Gastroesophageal sphincter (tissue), 4 donors: ENCODE measurements around the gene CCDC73. TPM values are rescaled to one million over a fixed set of nuclear protein-coding genes. Genes with fewer than 3 reads are reported as not detected.

Experiments used
- ATAC-seq: fragments of 150-250 bp; one replicate; pipeline ENCODE4 v1.9.1; 2016; ENCODE audit warnings: mild to moderate bottlenecking, moderate library complexity
- H3K27ac ChIP-seq, 4 donors: fragments of 200-600 bp; sonication (generic) in 3 of 4; 1 replicate in 3 of 4; 2 replicates in 1 of 4; pipeline ENCODE4 v1.5.1; 2016 to 2019
- H3K27me3 ChIP-seq: fragments of 200-600 bp; sonication (generic); one replicate; pipeline ENCODE4 v1.5.1; 2019
- H3K36me3 ChIP-seq, 2 donors: fragments of 200-600 bp; sonication (generic); one replicate each; pipeline ENCODE4 v1.5.1; 2019; ENCODE audit warnings: control low read depth in 1 of 2
- H3K4me1 ChIP-seq, 3 donors: fragments of 200-600 bp; sonication (generic); 1 replicate in 2 of 3; 2 replicates in 1 of 3; pipeline ENCODE4 v1.5.1; 2016 to 2019; ENCODE audit warnings: control low read depth in 2 of 3
- H3K4me3 ChIP-seq, 2 donors: fragments of 200-600 bp; sonication (generic); one replicate each; pipeline ENCODE4 v1.5.1; 2019; ENCODE audit warnings: mild to moderate bottlenecking in 1 of 2, moderate library complexity in 1 of 2
- H3K9me3 ChIP-seq, 3 donors: fragments of 200-600 bp; sonication (generic); one replicate each; pipeline ENCODE4 v1.5.1; 2017 to 2019; ENCODE audit warnings: control low read depth in 2 of 3
- EP300 ChIP-seq: sonication (generic); formaldehyde crosslinking; IDR thresholded peaks from one replicate; pipeline ENCODE4 v1.6.1; 2017; ENCODE audit warnings: antibody characterized with exemption, mild to moderate bottlenecking
- POLR2A ChIP-seq, 2 donors: fragments of 450-650 bp; IDR thresholded peaks; one replicate each; pipeline ENCODE4 v1.6.1; 2017; ENCODE audit warnings: antibody characterized with exemption in 2 of 2, mild to moderate bottlenecking in 2 of 2, moderate library complexity in 1 of 2
- POLR2AphosphoS5 ChIP-seq: sonication (generic); formaldehyde crosslinking; IDR thresholded peaks from one replicate; pipeline ENCODE4 v1.6.1; 2017; ENCODE audit warnings: antibody characterized with exemption
- WGBS, 2 donors: methylation state at CpG; one replicate each; pipeline ENCODE4 v1.1.5; 2018; ENCODE audit warnings: low coverage in 1 of 2; 5-methylcytosine and 5-hydroxymethylcytosine counted together
- total RNA-seq, 4 donors: library from RNA; depleted of rRNA; stranded (reverse); fragments of >200 nt; gene quantifications; one replicate each; pipeline ENCODE4 v1.1.0, GENCODE V29; 2016
- TF ChIP-seq, protein P1 (sequence below), 4 experiments: fragments of 200-600 bp in 2 of 4; fragments of 450-650 bp in 2 of 4; sonication (generic) in 1 of 4; IDR thresholded peaks; one replicate each; pipeline ENCODE4 v1.5.1; 2017 to 2019; ENCODE audit warnings: antibody characterized with exemption in 4 of 4, mild to moderate bottlenecking in 2 of 4, moderate library complexity in 2 of 4

Gene CCDC73
- total RNA-seq, 4 donors from 2014 or later: not detected

- Histone ChIP-seq H3K27me3 (no peaks in the 10 kb centered on the region), H3K4me3 (no peak overlapping the region), H3K9me3 (no peaks in the 10 kb centered on the region), H3K36me3 (no peaks in the 10 kb centered on the region), H3K4me1 (no peaks in the 10 kb centered on the region), H3K27ac (no peak overlapping the region)
- TF ChIP-seq, protein P1, sequence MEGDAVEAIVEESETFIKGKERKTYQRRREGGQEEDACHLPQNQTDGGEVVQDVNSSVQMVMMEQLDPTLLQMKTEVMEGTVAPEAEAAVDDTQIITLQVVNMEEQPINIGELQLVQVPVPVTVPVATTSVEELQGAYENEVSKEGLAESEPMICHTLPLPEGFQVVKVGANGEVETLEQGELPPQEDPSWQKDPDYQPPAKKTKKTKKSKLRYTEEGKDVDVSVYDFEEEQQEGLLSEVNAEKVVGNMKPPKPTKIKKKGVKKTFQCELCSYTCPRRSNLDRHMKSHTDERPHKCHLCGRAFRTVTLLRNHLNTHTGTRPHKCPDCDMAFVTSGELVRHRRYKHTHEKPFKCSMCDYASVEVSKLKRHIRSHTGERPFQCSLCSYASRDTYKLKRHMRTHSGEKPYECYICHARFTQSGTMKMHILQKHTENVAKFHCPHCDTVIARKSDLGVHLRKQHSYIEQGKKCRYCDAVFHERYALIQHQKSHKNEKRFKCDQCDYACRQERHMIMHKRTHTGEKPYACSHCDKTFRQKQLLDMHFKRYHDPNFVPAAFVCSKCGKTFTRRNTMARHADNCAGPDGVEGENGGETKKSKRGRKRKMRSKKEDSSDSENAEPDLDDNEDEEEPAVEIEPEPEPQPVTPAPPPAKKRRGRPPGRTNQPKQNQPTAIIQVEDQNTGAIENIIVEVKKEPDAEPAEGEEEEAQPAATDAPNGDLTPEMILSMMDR (IDR thresholded peaks at IDR 0.05): no peak
- TF ChIP-seq POLR2AphosphoS5 (no peak), POLR2A (IDR thresholded peaks at IDR 0.05) (no peak), EP300 (no peak)
- ATAC-seq: no peak
- 100% methylated on average over 2 of the region's 6 CpGs; no CpG with 5 or more reads in 1 of the 2 donors for WGBS, 2 donors
Measured at GRCh38 chr11:32704261-32704660, 90.2 kb downstream of the CCDC73 start.

DNA sequence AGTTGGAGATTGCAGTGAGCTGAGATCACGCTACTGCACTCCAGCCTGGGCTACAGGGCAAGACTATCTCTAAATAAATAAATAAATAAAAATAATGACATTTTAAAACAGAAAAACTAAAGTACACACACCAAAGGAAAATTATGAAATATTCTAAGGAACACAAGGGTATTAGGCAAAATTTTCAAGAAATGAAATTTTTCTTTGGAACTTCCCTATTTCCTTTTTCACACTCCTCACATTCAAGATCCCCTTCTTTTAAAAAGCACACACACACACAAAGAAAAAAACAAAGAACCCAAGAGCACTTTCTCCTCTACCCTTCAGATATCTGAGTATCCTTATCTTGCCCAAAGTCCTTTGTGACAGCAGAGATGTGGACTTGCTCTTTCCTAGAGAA, 92.8 kb downstream of the CCDC73 start:
- no peaks in the 10 kb centered on the region for H3K36me3 ChIP-seq
- no peak for TF ChIP-seq POLR2AphosphoS5
- TF ChIP-seq, protein P1 (IDR thresholded peaks at IDR 0.05): no peak
- TF ChIP-seq EP300: no peak
- TF ChIP-seq POLR2A (IDR thresholded peaks at IDR 0.05): no peak
- no peak overlapping the region for H3K4me3 ChIP-seq
- no peak overlapping the region for H3K27ac ChIP-seq
- no peaks in the 10 kb centered on the region for H3K4me1 ChIP-seq
- no peaks in the 10 kb centered on the region for H3K9me3 ChIP-seq
- 92% methylated on average over 1 of the region's 1 CpG; no CpG with 5 or more reads in 1 of the 2 donors for WGBS, 2 donors
- ATAC-seq: no peak
- H3K27me3 ChIP-seq: no peaks in the 10 kb centered on the region

DNA sequence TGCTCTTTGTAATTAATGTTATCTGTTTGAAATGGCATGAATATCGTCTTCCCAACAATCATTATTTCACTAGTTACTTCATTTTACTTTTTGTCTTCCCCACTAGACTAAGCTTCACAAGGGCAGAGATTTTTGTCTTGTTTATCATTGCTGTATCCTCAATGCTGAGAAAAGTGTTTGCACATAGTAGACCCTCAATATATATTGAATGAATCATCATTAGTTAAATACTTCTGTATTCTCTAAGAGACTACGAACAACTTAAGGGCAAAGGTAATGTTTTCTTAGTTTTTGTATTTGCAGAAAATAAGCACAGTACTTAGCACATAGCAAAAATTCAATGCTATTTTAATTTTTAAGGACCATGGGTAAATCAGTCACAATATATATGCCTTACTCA, 95.9 kb downstream of the CCDC73 start:
- Histone ChIP-seq H3K27me3 (no peaks in the 10 kb centered on the region), H3K4me1 (no peaks in the 10 kb centered on the region), H3K9me3 (no peaks in the 10 kb centered on the region), H3K36me3 (no peaks in the 10 kb centered on the region), H3K4me3 (no peak overlapping the region), H3K27ac (no peak overlapping the region)
- TF ChIP-seq POLR2AphosphoS5 (no peak), EP300 (no peak), POLR2A (IDR thresholded peaks at IDR 0.05) (no peak)
- TF ChIP-seq, protein P1 (IDR thresholded peaks at IDR 0.05): no peak
- no peak for ATAC-seq
- WGBS, 2 donors: 84 to 94% methylated on average over 2 of the region's 2 CpGs

DNA sequence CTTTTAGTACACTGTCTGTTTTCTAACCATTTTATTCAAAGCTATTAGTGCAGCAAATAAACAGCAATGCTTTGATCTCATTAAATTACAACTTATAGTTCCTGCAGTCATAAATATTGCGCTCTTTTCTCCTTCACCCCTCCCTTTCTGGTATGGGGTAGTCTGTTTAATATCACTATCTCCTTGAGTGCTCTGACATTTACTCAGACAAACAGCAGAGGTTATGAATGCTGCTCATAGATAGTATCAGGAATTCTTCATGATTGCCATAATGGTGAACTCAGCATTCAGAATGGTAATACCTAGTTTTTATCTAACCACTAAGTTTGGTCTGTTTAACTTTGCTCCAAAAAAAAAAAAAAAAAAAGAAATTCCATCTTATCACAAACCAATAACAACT, 123.4 kb downstream of the CCDC73 start:
- no peak overlapping the region for H3K4me3 ChIP-seq
- TF ChIP-seq EP300: no peak
- TF ChIP-seq POLR2A (IDR thresholded peaks at IDR 0.05): no peak
- TF ChIP-seq, protein P1 (IDR thresholded peaks at IDR 0.05): no peak
- TF ChIP-seq POLR2AphosphoS5: no peak
- no peaks in the 10 kb centered on the region for H3K36me3 ChIP-seq
- H3K4me1 ChIP-seq: no peaks in the 10 kb centered on the region
- H3K9me3 ChIP-seq: peaks cover 0 to 20% (median 0%) of the 10 kb centered on the region in 3 donors
- H3K27me3 ChIP-seq: no peaks in the 10 kb centered on the region
- 0 to 30% methylated on average over 1 of the region's 1 CpG for WGBS, 2 donors
- no peak for ATAC-seq
- H3K27ac ChIP-seq: no peak overlapping the region

GRCh38 chr11:32659672-32660071, 134.8 kb downstream of the CCDC73 start:
- Histone ChIP-seq H3K4me3 (no peak overlapping the region), H3K27ac (no peak overlapping the region), H3K4me1 (no peaks in the 10 kb centered on the region), H3K9me3 (no peaks in the 10 kb centered on the region), H3K27me3 (no peaks in the 10 kb centered on the region), H3K36me3 (no peaks in the 10 kb centered on the region)
- ATAC-seq: no peak
- TF ChIP-seq EP300 (no peak), POLR2AphosphoS5 (no peak), POLR2A (IDR thresholded peaks at IDR 0.05) (no peak)
- TF ChIP-seq, protein P1 (IDR thresholded peaks at IDR 0.05): no peak
- 61 to 77% methylated on average over 2 of the region's 2 CpGs for WGBS, 2 donors
